H1 (cell line): Measurements from ENCODE around the gene SRPRB. TPM values are rescaled to one million over a fixed set of nuclear protein-coding genes. Genes with fewer than 3 reads are reported as not detected.

ENCODE experiments used
- CTCF ChIA-PET: fragments of 300-600 bp; sonication (Branson Sonifier 250); formaldehyde crosslinking; loops from one replicate; lab custom pipeline; 2021; ENCODE audit not compliant: partially characterized antibody; lab: Charles Lee
- POLR2A ChIA-PET: fragments of 300-600 bp; sonication (Branson Sonifier 250); formaldehyde crosslinking; loops from one replicate; lab custom pipeline; 2021; ENCODE audit warnings: inconsistent platforms; ENCODE audit not compliant: partially characterized antibody; lab: Charles Lee
- DNase-seq, 2 experiments: peaks; one replicate each; pipeline versions ENCODE4 v3.0.0 to v3.0.0-alpha.2; 2010 to 2022; ENCODE audit warnings: low spot score in 2 of 2, low read depth in 1 of 2, mixed read lengths in 1 of 2
- FAIRE-seq: peaks from 2 replicates; lab custom pipeline; 2011; peaks lifted over from hg19 to GRCh38; lab: Jason Lieb, UNC
- H2AFZ ChIP-seq: 2 replicates; pipeline ENCODE4 v1.8.1; 2012; ENCODE audit warnings: low read length, inconsistent platforms
- H2AK5ac ChIP-seq: 2 replicates; pipeline ENCODE4 v1.6.1; 2013; ENCODE audit warnings: low read depth, low read length
- H2BK120ac ChIP-seq: replicated peaks from 2 replicates; pipeline ENCODE3; 2013; ENCODE audit warnings: low read depth, low read length, inconsistent platforms
- H2BK12ac ChIP-seq: 2 replicates; pipeline ENCODE4 v1.6.1; 2013; ENCODE audit warnings: low read depth, low read length
- H2BK15ac ChIP-seq: 2 replicates; pipeline ENCODE4 v1.6.1; 2013; ENCODE audit warnings: low read length
- H2BK20ac ChIP-seq: 2 replicates; pipeline ENCODE4 v1.6.1; 2013; ENCODE audit warnings: low read length
- H2BK5ac ChIP-seq: 2 replicates; pipeline ENCODE4 v1.6.1; 2013; ENCODE audit warnings: low read depth, low read length
- H3K14ac ChIP-seq: 2 replicates; pipeline ENCODE4 v1.6.1; 2013; ENCODE audit warnings: inconsistent platforms; ENCODE audit not compliant: insufficient read length
- H3K18ac ChIP-seq: 2 replicates; pipeline ENCODE4 v1.6.1; 2013; ENCODE audit warnings: low read length; ENCODE audit errors: extremely low read depth
- H3K23ac ChIP-seq: 2 replicates; pipeline ENCODE4 v1.6.1; 2013; ENCODE audit warnings: inconsistent platforms; ENCODE audit not compliant: insufficient read length
- H3K23me2 ChIP-seq: 2 replicates; pipeline ENCODE4 v1.6.1; 2013; ENCODE audit warnings: low read depth, low read length
- H3K27ac ChIP-seq: 2 replicates; pipeline ENCODE4 v1.6.1; 2011; ENCODE audit warnings: low read depth, low read length, inconsistent platforms
- H3K27me3 ChIP-seq, 4 experiments: replicated peaks in 1 of 4; 1 replicate in 1 of 4; 2 replicates in 3 of 4; pipeline versions ENCODE4 v1.6.1 to v1.8.1; 2011 to 2013; ENCODE audit warnings: low read length in 3 of 4, mild to moderate bottlenecking in 3 of 4, inconsistent platforms in 2 of 4, mixed read lengths in 2 of 4, moderate library complexity in 1 of 4; ENCODE audit not compliant: control insufficient read depth in 3 of 4, insufficient read depth in 3 of 4; ENCODE audit errors: extremely low read depth in 1 of 4
- H3K36me3 ChIP-seq, 4 experiments: 2 replicates each; pipeline versions ENCODE4 v1.6.1 to v1.8.1; 2011 to 2013; ENCODE audit warnings: mild to moderate bottlenecking in 4 of 4, low read length in 3 of 4, moderate library complexity in 2 of 4, control low read depth in 1 of 4, inconsistent platforms in 1 of 4; ENCODE audit not compliant: insufficient read depth in 4 of 4, control insufficient read depth in 2 of 4
- H3K4ac ChIP-seq: replicated peaks from 2 replicates; pipeline ENCODE3; 2013; ENCODE audit warnings: low read length, low read depth, mixed read lengths, inconsistent platforms; ENCODE audit not compliant: insufficient read length
- H3K4me1 ChIP-seq, 4 experiments: replicated peaks in 1 of 4; 1 replicate in 1 of 4; 2 replicates in 3 of 4; pipeline versions ENCODE4 v1.6.1 to v1.8.1; 2011 to 2013; ENCODE audit warnings: low read length in 3 of 4, inconsistent platforms in 2 of 4, mixed read lengths in 1 of 4; ENCODE audit not compliant: insufficient read depth in 4 of 4, control insufficient read depth in 3 of 4
- H3K4me2 ChIP-seq, 2 experiments: 2 replicates each; pipeline versions ENCODE4 v1.6.1 to v1.8.1; 2011 to 2013; ENCODE audit warnings: low read depth in 2 of 2, low read length in 2 of 2, control low read depth in 1 of 2, inconsistent platforms in 1 of 2, mild to moderate bottlenecking in 1 of 2; ENCODE audit not compliant: insufficient read depth in 1 of 2
- H3K4me3 ChIP-seq, 4 experiments: fragments of 200-600, 300-600 bp in 1 of 4; sonication (generic), shearing (Covaris generic), sonication (Bioruptor Twin) in 1 of 4; 2 replicates each; pipeline versions ENCODE4 v1.5.1 to v1.8.1; 2011 to 2016; ENCODE audit warnings: low read length in 4 of 4, low read depth in 3 of 4, control low read depth in 2 of 4, inconsistent platforms in 2 of 4, mild to moderate bottlenecking in 2 of 4, mixed read lengths in 1 of 4, moderate library complexity in 1 of 4; ENCODE audit not compliant: insufficient read depth in 2 of 4; ENCODE audit errors: extremely low read depth in 1 of 4
- H3K56ac ChIP-seq: replicated peaks from 2 replicates; pipeline ENCODE3; 2013; ENCODE audit warnings: low read depth, mild to moderate bottlenecking, mixed read lengths, low read length, inconsistent platforms; ENCODE audit not compliant: insufficient read length
- H3K79me1 ChIP-seq: 2 replicates; pipeline ENCODE4 v1.6.1; 2013; ENCODE audit warnings: low read depth, low read length, control low read depth
- H3K79me2 ChIP-seq, 2 experiments: 2 replicates each; pipeline versions ENCODE4 v1.6.1 to v1.8.1; 2012 to 2013; ENCODE audit warnings: low read length in 2 of 2, mild to moderate bottlenecking in 2 of 2, inconsistent platforms in 1 of 2; ENCODE audit not compliant: insufficient read depth in 2 of 2, control insufficient read depth in 1 of 2
- H3K9ac ChIP-seq, 4 experiments: replicated peaks in 1 of 4; 1 replicate in 1 of 4; 2 replicates in 3 of 4; pipeline versions ENCODE4 v1.6.1 to v1.8.1; 2011 to 2013; ENCODE audit warnings: low read depth in 3 of 4, low read length in 3 of 4, control low read depth in 2 of 4, mild to moderate bottlenecking in 2 of 4, moderate library complexity in 2 of 4, inconsistent platforms in 1 of 4; ENCODE audit errors: extremely low read depth in 1 of 4
- H3K9me3 ChIP-seq, 2 experiments: 2 replicates each; pipeline versions ENCODE4 v1.6.1 to v1.8.1; 2012 to 2013; ENCODE audit warnings: mild to moderate bottlenecking in 2 of 2, moderate library complexity in 2 of 2, control low read depth in 1 of 2, inconsistent platforms in 1 of 2, low read depth in 1 of 2, low read length in 1 of 2, mixed read lengths in 1 of 2; ENCODE audit not compliant: insufficient read depth in 2 of 2
- H4K20me1 ChIP-seq, 2 experiments: replicated peaks in 1 of 2; 2 replicates each; pipeline versions ENCODE3 to v1.8.1; 2011 to 2013; ENCODE audit warnings: inconsistent platforms in 2 of 2, low read length in 2 of 2, mild to moderate bottlenecking in 1 of 2; ENCODE audit not compliant: insufficient read depth in 2 of 2, control insufficient read depth in 1 of 2
- H4K5ac ChIP-seq: 2 replicates; pipeline ENCODE4 v1.6.1; 2013; ENCODE audit warnings: low read length, low read depth, mixed read lengths, inconsistent platforms; ENCODE audit not compliant: insufficient read length
- H4K8ac ChIP-seq: 2 replicates; pipeline ENCODE4 v1.8.0; 2013; ENCODE audit warnings: mild to moderate bottlenecking, moderate library complexity, low read length, inconsistent platforms; ENCODE audit not compliant: insufficient read depth; ENCODE audit errors: extremely low read depth
- H4K91ac ChIP-seq: replicated peaks from 2 replicates; pipeline ENCODE3; 2013; ENCODE audit warnings: low read length, mixed read lengths, inconsistent platforms; ENCODE audit not compliant: insufficient read length
- CREB1 ChIP-seq: IDR thresholded peaks from 2 replicates; pipeline ENCODE4 v1.6.1; 2012; ENCODE audit warnings: inconsistent platforms
- GABPA ChIP-seq: IDR thresholded peaks from 2 replicates; pipeline ENCODE4 v1.6.1; 2011; ENCODE audit warnings: mild to moderate bottlenecking, low read length, moderate library complexity, borderline replicate concordance; ENCODE audit not compliant: insufficient read depth
- PHF8 ChIP-seq: fragments of 200-600 bp; sonication (generic); conservative IDR thresholded peaks from 2 replicates; pipeline ENCODE4 v1.7.1; 2012; ENCODE audit warnings: low read depth, mild to moderate bottlenecking, inconsistent platforms, low read length, moderate library complexity
- POLR2AphosphoS5 ChIP-seq: IDR thresholded peaks from 2 replicates; pipeline ENCODE4 v1.6.1; 2011; ENCODE audit warnings: low read depth, low read length
- RNF2 ChIP-seq: fragments of 200-900, 300-1000 bp; sonication (generic); IDR thresholded peaks from 2 replicates; pipeline ENCODE4 v1.7.1; 2016; ENCODE audit warnings: borderline replicate concordance, low read depth, mild to moderate bottlenecking, antibody characterized with exemption, low read length; ENCODE audit not compliant: poor library complexity, severe bottlenecking; ENCODE audit errors: missing control alignments
- SAP30 ChIP-seq: fragments of 300-600 bp; sonication (generic); IDR thresholded peaks from 2 replicates; pipeline ENCODE4 v1.7.1; 2012; ENCODE audit warnings: low read length, moderate library complexity, mild to moderate bottlenecking, inconsistent platforms; ENCODE audit not compliant: insufficient read depth, insufficient replicate concordance
- WGBS, 2 experiments: shearing (Covaris generic) in 1 of 2; methylation state at CpG; one replicate each; pipeline versions ENCODE4 v1.1.6 to v1.1.7; 2013 to 2015; ENCODE audit warnings: low lambda C conversion rate in 2 of 2, mixed read lengths in 2 of 2, inconsistent platforms in 1 of 2, low coverage in 1 of 2, missing lambda C conversion rate in 1 of 2; ENCODE audit not compliant: insufficient replicate concordance in 2 of 2, insufficient coverage in 1 of 2, insufficient read length in 1 of 2; ENCODE audit errors: extremely low coverage in 1 of 2, missing lambda C conversion rate in 1 of 2; 5-methylcytosine and 5-hydroxymethylcytosine counted together
- polyA plus RNA-seq, 7 experiments: library from polyadenylated mRNA; depleted of rRNA in 3 of 7; stranded (reverse) in 5 of 7; unstranded in 2 of 7; fragments of >200 nt in 5 of 7; fragments of 200-250 nt in 2 of 7; gene quantifications; 1 replicate in 5 of 7; 2 replicates in 1 of 7; 4 replicates in 1 of 7; pipeline versions ENCODE4 v1.2.1 to v1.2.3, GENCODE V29; 2011 to 2013; ENCODE audit warnings: missing spikeins in 2 of 7, mixed read lengths in 2 of 7
- total RNA-seq: library from RNA; stranded (reverse); fragmentation: NEBNext Ultra II Directional; extraction: Animal tissue kit (Norgen Biotek cat#: 25700); gene quantifications from 2 replicates; pipeline ENCODE4 v1.2.1, GENCODE V29; 2021
- TF ChIP-seq, protein P1 (sequence below): IDR thresholded peaks from 2 replicates; pipeline ENCODE4 v1.6.1; 2012; ENCODE audit warnings: low read length, inconsistent platforms

SRPRB gene
- total and polyA plus RNA-seq, 2 of the 8 experiments (the other 6 are each of a cell fraction or from before 2014, with no cell fraction given), result 15.9 to 49.8 TPM

- H3K9ac ChIP-seq, result no peak overlapping the region
- H2BK5ac ChIP-seq, result no peak overlapping the region
- H2AFZ ChIP-seq, result no peak overlapping the region
- no peak overlapping the region for H3K14ac ChIP-seq
- 0 out of 4 replicates have a peak, but pooled peaks cover 0 to 3% of the 10 kb centered on the region in 2 experiments for H3K79me2 ChIP-seq
- no peaks in the 10 kb centered on the region for H3K9me3 ChIP-seq
- H4K20me1 ChIP-seq, result no peaks in the 10 kb centered on the region
- H3K23me2 ChIP-seq, result no peaks in the 10 kb centered on the region
- H3K4ac ChIP-seq, result no peak overlapping the region
- no peak overlapping the region for H2BK15ac ChIP-seq
- WGBS, 2 experiments, result 93% methylated on average over 9 of the region's 9 CpGs; no CpG with 5 or more reads in 1 of the 2 experiments
- H3K79me1 ChIP-seq, result no peaks in the 10 kb centered on the region
- H3K18ac ChIP-seq, result no peak overlapping the region
- no peaks in the 10 kb centered on the region for H3K27me3 ChIP-seq
- ChIA-PET CTCF (interaction anchor here (0.9 to 1.2 kb wide), 2 partner anchors 13 to 122 kb away, joined by 3 read pairs; no protein-coding TSS in a partner anchor), POLR2A (no interaction called here)
- H2AK5ac ChIP-seq, result no peak overlapping the region
- no peak overlapping the region for H2BK20ac ChIP-seq
- H3K36me3 ChIP-seq, result no peaks in the 10 kb centered on the region
- no peak overlapping the region for H4K5ac ChIP-seq
- H3K23ac ChIP-seq, result no peak overlapping the region
- H2BK120ac ChIP-seq, result no peak overlapping the region
- H4K8ac ChIP-seq, result no peak overlapping the region
- no peak overlapping the region for H3K56ac ChIP-seq
- no peak overlapping the region for H3K4me2 ChIP-seq
- peaks cover 0 to 6% (median 0%) of the 10 kb centered on the region in 4 experiments; a peak in 1 of 7 replicates for H3K4me1 ChIP-seq
- H3K27ac ChIP-seq, result no peak overlapping the region
- no peak overlapping the region for H4K91ac ChIP-seq
- no peak for DNase-seq
- H3K4me3 ChIP-seq, result no peak overlapping the region
- no peak for FAIRE-seq
- H2BK12ac ChIP-seq, result no peak overlapping the region
- TF ChIP-seq CREB1 (no peak), PHF8 (no peak), RNF2 (no peak), POLR2AphosphoS5 (no peak), SAP30 (no peak), GABPA (no peak)
- TF ChIP-seq, protein P1, sequence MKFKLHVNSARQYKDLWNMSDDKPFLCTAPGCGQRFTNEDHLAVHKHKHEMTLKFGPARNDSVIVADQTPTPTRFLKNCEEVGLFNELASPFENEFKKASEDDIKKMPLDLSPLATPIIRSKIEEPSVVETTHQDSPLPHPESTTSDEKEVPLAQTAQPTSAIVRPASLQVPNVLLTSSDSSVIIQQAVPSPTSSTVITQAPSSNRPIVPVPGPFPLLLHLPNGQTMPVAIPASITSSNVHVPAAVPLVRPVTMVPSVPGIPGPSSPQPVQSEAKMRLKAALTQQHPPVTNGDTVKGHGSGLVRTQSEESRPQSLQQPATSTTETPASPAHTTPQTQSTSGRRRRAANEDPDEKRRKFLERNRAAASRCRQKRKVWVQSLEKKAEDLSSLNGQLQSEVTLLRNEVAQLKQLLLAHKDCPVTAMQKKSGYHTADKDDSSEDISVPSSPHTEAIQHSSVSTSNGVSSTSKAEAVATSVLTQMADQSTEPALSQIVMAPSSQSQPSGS, result no peak
Measured at GRCh38 chr3:133775309-133775708, 30.3 kb upstream of the SRPRB start.
